A549 (cell line): ENCODE measurements around the gene YBX2. TPM values are rescaled to one million over a fixed set of nuclear protein-coding genes. Genes with fewer than 3 reads are reported as not detected.

Source experiments
- ATAC-seq, 2 experiments: fragments of 200-7000 bp in 1 of 2; fragments of >200 bp in 1 of 2; cut with Nextera tagmentation in 1 of 2; cut with Tn5 transposase in 1 of 2; 3 replicates each; pipeline versions ENCODE4 v1.8.0 to v1.9.1; 2018 to 2020; ENCODE audit warnings: mild to moderate bottlenecking in 1 of 2, moderate library complexity in 1 of 2
- CTCF ChIA-PET: fragments of 300-600 bp; sonication (Branson Sonifier 250); formaldehyde crosslinking; extraction: SDS; loops from one replicate; lab custom pipeline; 2021; ENCODE audit warnings: antibody characterized with exemption, inconsistent platforms; lab: Yijun Ruan, JAX
- POLR2A ChIA-PET: fragments of 350-600 bp; formaldehyde crosslinking; extraction: SDS; loops from one replicate; lab custom pipeline; 2021; ENCODE audit warnings: antibody characterized with exemption, inconsistent platforms; lab: Yijun Ruan, JAX
- DNase-seq, 2 experiments: peaks; one replicate each; pipeline versions ENCODE4 v3.0.0 to v3.0.0-alpha.2; 2011 to 2016; ENCODE audit warnings: low read depth in 1 of 2, low spot score in 1 of 2
- FAIRE-seq: peaks from 2 replicates; lab custom pipeline; 2011; peaks lifted over from hg19 to GRCh38; lab: Jason Lieb, UNC
- H3K27ac ChIP-seq, 2 experiments: fragments of >200 bp; sonication (Bioruptor Twin); formaldehyde crosslinking; 3 replicates each; pipeline ENCODE4 v1.5.1; 2016 to 2017
- H3K4me1 ChIP-seq: fragments of >200 bp; sonication (Bioruptor Twin); formaldehyde crosslinking; 3 replicates; pipeline ENCODE4 v1.6.1; 2016
- H3K4me2 ChIP-seq: fragments of >200 bp; sonication (Bioruptor Twin); formaldehyde crosslinking; 3 replicates; pipeline ENCODE4 v1.6.1; 2016
- H3K4me3 ChIP-seq: fragments of >200 bp; sonication (Bioruptor Twin); formaldehyde crosslinking; 3 replicates; pipeline ENCODE4 v1.5.1; 2016
- H3K9me3 ChIP-seq: fragments of >200 bp; sonication (Bioruptor Twin); formaldehyde crosslinking; 3 replicates; pipeline ENCODE4 v1.6.1; 2016
- ATOH8 ChIP-seq: fragments of 250-450 bp; sonication (Bioruptor Pico); IDR thresholded peaks from 2 replicates; pipeline ENCODE4 v1.5.0; 2020; ENCODE audit warnings: low read depth, mild to moderate bottlenecking, moderate library complexity
- FOSL2 ChIP-seq, 2 experiments: fragments of 450-650 bp in 1 of 2; fragments of >200 bp in 1 of 2; sonication (Bioruptor Twin) in 1 of 2; formaldehyde crosslinking; IDR thresholded peaks; 2 replicates each; pipeline versions ENCODE4 v1.5.0 to v1.6.1; 2016 to 2020; ENCODE audit warnings: mild to moderate bottlenecking in 1 of 2, moderate library complexity in 1 of 2
- GATA3 ChIP-seq: IDR thresholded peaks from 2 replicates; pipeline ENCODE4 v1.6.1; 2012; ENCODE audit warnings: borderline replicate concordance
- HOXA7 ChIP-seq: fragments of 250-450 bp; sonication (Bioruptor Pico); IDR thresholded peaks from 2 replicates; pipeline ENCODE4 v1.5.0; 2020; ENCODE audit warnings: mild to moderate bottlenecking, moderate library complexity
- JUN ChIP-seq, 2 experiments: fragments of >200 bp; sonication (Bioruptor Twin); formaldehyde crosslinking; IDR thresholded peaks; 2 replicates in 1 of 2; 3 replicates in 1 of 2; pipeline ENCODE4 v1.6.1; 2016 to 2017
- KDM5A ChIP-seq: fragments of 200-600 bp; sonication (generic); IDR thresholded peaks from 2 replicates; pipeline ENCODE4 v1.6.1; 2016; ENCODE audit warnings: antibody characterized with exemption, mild to moderate bottlenecking
- MYC ChIP-seq: IDR thresholded peaks from 2 replicates; pipeline ENCODE4 v1.6.1; 2012; ENCODE audit warnings: mild to moderate bottlenecking, inconsistent platforms, low read length, improper control_type of control experiment, borderline replicate concordance
- NFE2L2 ChIP-seq: fragments of 150-350 bp; conservative IDR thresholded peaks from 2 replicates; pipeline ENCODE4 v1.6.1; 2014; ENCODE audit warnings: low read length
- PHF8 ChIP-seq: fragments of 200-600 bp; sonication (generic); IDR thresholded peaks from 2 replicates; pipeline ENCODE4 v1.6.1; 2016; ENCODE audit warnings: low read depth, mild to moderate bottlenecking, antibody characterized with exemption, moderate library complexity, borderline replicate concordance
- POLR2A ChIP-seq: IDR thresholded peaks from 2 replicates; pipeline ENCODE4 v1.6.1; 2012; ENCODE audit warnings: mild to moderate bottlenecking, low read length
- RAD21 ChIP-seq, 2 experiments: fragments of >200 bp in 1 of 2; sonication (Bioruptor Twin) in 1 of 2; formaldehyde crosslinking in 1 of 2; IDR thresholded peaks in 1 of 2; conservative IDR thresholded peaks in 1 of 2; 2 replicates in 1 of 2; 3 replicates in 1 of 2; pipeline ENCODE4 v1.6.1; 2012 to 2018; ENCODE audit warnings: inconsistent platforms in 1 of 2
- RARB ChIP-seq: fragments of 250-450 bp; sonication (Bioruptor Pico); IDR thresholded peaks from 2 replicates; pipeline ENCODE4 v1.8.0; 2021; ENCODE audit warnings: mild to moderate bottlenecking, moderate library complexity
- REST ChIP-seq: fragments of 200-600 bp; sonication (generic); IDR thresholded peaks from 2 replicates; pipeline ENCODE4 v1.6.1; 2016; ENCODE audit warnings: antibody characterized with exemption, mild to moderate bottlenecking, moderate library complexity
- SREBF2 ChIP-seq: fragments of 450-650 bp; IDR thresholded peaks from 2 replicates; pipeline ENCODE4 v1.6.1; 2014; ENCODE audit warnings: mild to moderate bottlenecking, moderate library complexity
- TFCP2L1 ChIP-seq: fragments of 250-450 bp; sonication (Bioruptor Pico); IDR thresholded peaks from 2 replicates; pipeline ENCODE4 v1.5.0; 2021; ENCODE audit warnings: mild to moderate bottlenecking
- TP53 ChIP-seq: fragments of 250-450 bp; sonication (Bioruptor Pico); IDR thresholded peaks from 2 replicates; pipeline ENCODE4 v1.5.0; 2021; ENCODE audit warnings: mild to moderate bottlenecking, moderate library complexity
- WGBS: methylation state at CpG from one replicate; pipeline ENCODE4 v1.1.6; 2017; ENCODE audit errors: missing lambda C conversion rate; 5-methylcytosine and 5-hydroxymethylcytosine counted together
- polyA plus RNA-seq, 4 experiments: library from polyadenylated mRNA; depleted of rRNA in 3 of 4; stranded (reverse); fragments of >200 nt; fragmentation: RNase III in 1 of 4; extraction: RNeasy Plus Mini Kit Qiagen cat#74134 plus additional on column Dnase treatment in 1 of 4; gene quantifications; 2 replicates in 3 of 4; 3 replicates in 1 of 4; pipeline ENCODE4 v1.2.3, GENCODE V29; 2011 to 2017
- TF ChIP-seq, protein P1 (sequence below): fragments of >200 bp; sonication (Bioruptor Twin); formaldehyde crosslinking; IDR thresholded peaks from 3 replicates; pipeline ENCODE4 v1.6.1; 2016
- TF ChIP-seq, protein P2 (sequence below): fragments of >200 bp; sonication (Bioruptor Twin); formaldehyde crosslinking; IDR thresholded peaks from 3 replicates; pipeline ENCODE4 v1.5.1; 2016
- TF ChIP-seq, protein P3 (sequence below): IDR thresholded peaks from 2 replicates; pipeline ENCODE4 v1.6.1; 2012

YBX2 gene
- polyA plus RNA-seq, 2 of the 4 experiments (the other 2 are of a cell fraction): 0.36 to 0.61 TPM

GRCh38 chr17:7309628-7310027, 15.2 kb upstream of the YBX2 start (continued):
- TF ChIP-seq NFE2L2 (no peak), GATA3 (no peak)

- WGBS: under 1% methylated on average over 14 of the region's 14 CpGs
- peak; percentile 39 for FAIRE-seq
- Histone ChIP-seq H3K9me3 (no peaks in the 10 kb centered on the region), H3K4me1 (peaks cover 46% of the 10 kb centered on the region), H3K4me2 (peak overlapping the region; percentile 95), H3K27ac (peak overlapping the region; percentile 98 to 100), H3K4me3 (peak overlapping the region; percentile 98)
- DNase-seq: peak; percentile 89 to 97
- ATAC-seq: peak; percentile 37 to 58; a peak in 4 of 6 replicates
- TF ChIP-seq PHF8 (no peak; the same call in 1 of the 2 replicates), TFCP2L1 (CRISPR knock-in tag) (peak; percentile 27; the same call in 1 of the 2 replicates), HOXA7 (CRISPR knock-in tag) (no peak), ATOH8 (no peak), TP53 (CRISPR knock-in tag) (peak; percentile 29; the same call in 1 of the 2 replicates), RAD21 (conservative IDR thresholded peaks at IDR 0.05 in 1 of 2, IDR thresholded peaks at IDR 0.05 in 1 of 2) (no peak), MYC (peak; percentile 50; the same call in 1 of the 2 replicates), SREBF2 (no peak), KDM5A (no peak), JUN (IDR thresholded peaks at IDR 0.05) (no peak; a peak in 1 of 5 replicates), FOSL2 (IDR thresholded peaks at IDR 0.05) (no peak), FOSL2 (CRISPR knock-in tag; IDR thresholded peaks at IDR 0.05) (no peak), RARB (CRISPR knock-in tag) (no peak), POLR2A (0 out of 2 replicates have a peak, but pooled peaks have one; percentile 23), REST (peak; percentile 23)
- TF ChIP-seq, protein P1, sequence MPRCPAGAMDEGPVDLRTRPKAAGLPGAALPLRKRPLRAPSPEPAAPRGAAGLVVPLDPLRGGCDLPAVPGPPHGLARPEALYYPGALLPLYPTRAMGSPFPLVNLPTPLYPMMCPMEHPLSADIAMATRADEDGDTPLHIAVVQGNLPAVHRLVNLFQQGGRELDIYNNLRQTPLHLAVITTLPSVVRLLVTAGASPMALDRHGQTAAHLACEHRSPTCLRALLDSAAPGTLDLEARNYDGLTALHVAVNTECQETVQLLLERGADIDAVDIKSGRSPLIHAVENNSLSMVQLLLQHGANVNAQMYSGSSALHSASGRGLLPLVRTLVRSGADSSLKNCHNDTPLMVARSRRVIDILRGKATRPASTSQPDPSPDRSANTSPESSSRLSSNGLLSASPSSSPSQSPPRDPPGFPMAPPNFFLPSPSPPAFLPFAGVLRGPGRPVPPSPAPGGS: 0 out of 3 replicates have a peak, but pooled peaks have one; percentile 22
- TF ChIP-seq, protein P2, sequence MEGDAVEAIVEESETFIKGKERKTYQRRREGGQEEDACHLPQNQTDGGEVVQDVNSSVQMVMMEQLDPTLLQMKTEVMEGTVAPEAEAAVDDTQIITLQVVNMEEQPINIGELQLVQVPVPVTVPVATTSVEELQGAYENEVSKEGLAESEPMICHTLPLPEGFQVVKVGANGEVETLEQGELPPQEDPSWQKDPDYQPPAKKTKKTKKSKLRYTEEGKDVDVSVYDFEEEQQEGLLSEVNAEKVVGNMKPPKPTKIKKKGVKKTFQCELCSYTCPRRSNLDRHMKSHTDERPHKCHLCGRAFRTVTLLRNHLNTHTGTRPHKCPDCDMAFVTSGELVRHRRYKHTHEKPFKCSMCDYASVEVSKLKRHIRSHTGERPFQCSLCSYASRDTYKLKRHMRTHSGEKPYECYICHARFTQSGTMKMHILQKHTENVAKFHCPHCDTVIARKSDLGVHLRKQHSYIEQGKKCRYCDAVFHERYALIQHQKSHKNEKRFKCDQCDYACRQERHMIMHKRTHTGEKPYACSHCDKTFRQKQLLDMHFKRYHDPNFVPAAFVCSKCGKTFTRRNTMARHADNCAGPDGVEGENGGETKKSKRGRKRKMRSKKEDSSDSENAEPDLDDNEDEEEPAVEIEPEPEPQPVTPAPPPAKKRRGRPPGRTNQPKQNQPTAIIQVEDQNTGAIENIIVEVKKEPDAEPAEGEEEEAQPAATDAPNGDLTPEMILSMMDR: no peak
- TF ChIP-seq, protein P3, sequence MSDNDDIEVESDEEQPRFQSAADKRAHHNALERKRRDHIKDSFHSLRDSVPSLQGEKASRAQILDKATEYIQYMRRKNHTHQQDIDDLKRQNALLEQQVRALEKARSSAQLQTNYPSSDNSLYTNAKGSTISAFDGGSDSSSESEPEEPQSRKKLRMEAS: no peak
- ChIA-PET POLR2A (interaction anchor here (0.5 to 1.1 kb wide), 5 partner anchors 9 to 408 kb away, joined by 3 to 4 read pairs (median 3); partner anchors contain the start of genes DNAH2, POLR2A and TMEM256), CTCF (interaction anchor here (0.9 to 4.5 kb wide), 6 partner anchors 9 to 47 kb away, joined by 3 to 22 read pairs (median 5); partner anchors contain the start of gene TMEM95)
These were observed 14.4 kb upstream of the YBX2 start for GRCh38 chr17:7308625-7309433.
